ENCODE results near the gene WDR45B.
A peak's percentile ranks its signal among the peaks of the same experiment; 100 is the strongest.

Gene WDR45B

GRCh38 chr17:82639628-82640027, 8.6 kb downstream of the WDR45B start:
- no peak overlapping the region for H3K4me3 ChIP-seq (ENCODE audit: low read length)
- DNase-seq (ENCODE audit: low read depth, low spot score), result no peak

GRCh38 chr17:82638183-82638773, 10.0 kb downstream of the WDR45B start:
- H3K4me3 ChIP-seq (ENCODE audit: low read length), result no peak overlapping the region
- DNase-seq (ENCODE audit: low read depth, low spot score), result no peak

DNA sequence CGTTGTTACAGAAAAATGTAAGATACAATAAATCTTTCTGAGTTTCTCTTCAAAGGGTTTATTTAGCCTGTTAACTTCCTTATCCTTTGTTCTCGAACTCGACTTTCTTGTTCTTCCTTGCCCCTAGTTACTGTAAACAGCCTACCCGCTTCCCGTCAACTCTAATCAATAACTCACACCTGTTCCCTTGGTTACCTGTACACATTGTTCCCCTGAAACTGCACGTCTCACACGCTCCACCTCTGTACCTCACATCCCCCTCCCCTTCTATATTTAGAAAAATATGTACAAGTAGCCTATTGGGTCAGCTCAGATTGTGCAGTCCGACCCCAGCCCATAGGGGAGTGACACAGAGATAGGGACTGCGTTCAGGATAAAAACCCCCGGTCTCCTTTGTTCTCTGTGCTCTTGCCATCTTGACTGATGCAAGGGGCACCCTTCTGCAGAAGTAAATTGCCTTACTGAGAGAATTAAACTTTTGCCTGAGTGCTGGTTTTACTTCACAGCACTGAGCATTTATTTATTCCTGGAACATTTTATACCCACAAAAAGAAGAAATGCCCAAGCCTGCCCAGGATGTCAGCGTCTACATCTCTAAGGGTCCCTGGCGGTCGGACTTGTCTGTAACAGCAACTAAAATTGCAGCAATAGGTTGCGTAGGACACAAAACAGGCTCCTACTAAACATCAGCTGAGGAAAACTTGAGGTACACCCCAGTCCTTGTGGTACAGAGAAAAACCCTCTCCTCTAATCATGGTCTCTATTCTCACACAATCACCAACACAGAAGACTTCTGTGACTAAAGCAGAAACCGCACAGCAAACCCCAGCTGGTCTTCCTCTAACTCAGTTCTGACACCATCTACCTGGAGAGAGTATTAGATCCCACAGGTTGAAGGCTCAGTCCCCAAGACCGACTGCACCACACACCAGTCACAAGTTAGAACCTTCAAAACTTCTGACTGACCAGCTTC, 11.3 kb downstream of the WDR45B start:
- no peak for DNase-seq (ENCODE audit: low read depth, low spot score)
- no peak overlapping the region for H3K4me3 ChIP-seq (ENCODE audit: low read length)

DNA sequence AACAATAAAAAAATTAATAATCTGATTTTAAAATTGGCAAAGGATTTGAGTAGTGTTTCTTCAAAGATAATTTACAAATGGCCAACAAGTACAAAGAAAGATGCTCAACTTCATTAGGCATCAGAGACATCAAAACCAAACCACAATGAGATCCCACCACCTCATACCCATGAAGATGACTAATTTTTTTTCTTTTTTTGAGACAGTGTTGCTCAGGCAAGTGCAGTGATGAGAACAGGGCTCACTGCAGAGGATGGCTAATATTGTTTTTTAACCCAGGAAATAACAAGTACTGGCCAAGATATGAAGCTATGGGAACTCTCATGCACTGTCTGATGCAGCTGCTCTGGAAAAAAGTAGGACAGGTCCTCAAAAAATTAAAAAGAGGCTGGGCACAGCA, 14.9 kb downstream of the WDR45B start:
- no peak for DNase-seq (ENCODE audit: low read depth, low spot score)
- H3K4me3 ChIP-seq (ENCODE audit: low read length), result no peak overlapping the region

- DNase-seq (ENCODE audit: low read depth, low spot score), result no peak
- H3K4me3 ChIP-seq (ENCODE audit: low read length), result no peak overlapping the region
Observed at GRCh38 chr17:82632451-82632850, 15.8 kb downstream of the WDR45B start.

DNA sequence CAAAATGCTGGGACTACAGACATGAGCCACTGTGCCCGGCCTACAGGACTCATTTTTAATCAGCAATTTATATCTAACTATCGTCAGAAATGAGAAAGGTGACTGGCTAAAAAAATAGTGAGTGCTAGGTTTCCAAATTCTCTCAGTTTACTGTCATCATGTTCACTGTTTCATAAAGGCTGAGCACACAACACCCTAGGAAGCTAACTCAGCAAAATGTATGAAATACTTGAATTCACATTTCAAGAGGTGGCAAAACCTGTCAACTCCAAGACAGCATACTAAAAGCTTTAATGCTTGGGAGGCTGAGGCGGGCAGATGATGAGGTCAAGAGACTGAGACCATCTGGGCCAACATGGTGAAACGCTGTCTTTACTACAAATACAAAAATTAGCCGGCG, 16.7 kb downstream of the WDR45B start:
- no peak overlapping the region for H3K4me3 ChIP-seq (ENCODE audit: low read length)
- no peak for DNase-seq (ENCODE audit: low read depth, low spot score)

GRCh38 chr17:82630212-82630611, 18.0 kb downstream of the WDR45B start:
- H3K4me3 ChIP-seq (ENCODE audit: low read length), result no peak overlapping the region
- no peak for DNase-seq (ENCODE audit: low read depth, low spot score)

- DNase-seq (ENCODE audit: low read depth, low spot score), result no peak
- H3K4me3 ChIP-seq (ENCODE audit: low read length), result no peak overlapping the region
Observed at GRCh38 chr17:82629748-82630147, 18.5 kb downstream of the WDR45B start.

- no peak for DNase-seq (ENCODE audit: low read depth, low spot score)
- no peak overlapping the region for H3K4me3 ChIP-seq (ENCODE audit: low read length)
Observed at GRCh38 chr17:82627405-82627804, 20.8 kb downstream of the WDR45B start.

- no peak overlapping the region for H3K4me3 ChIP-seq (ENCODE audit: low read length)
- no peak for DNase-seq (ENCODE audit: low read depth, low spot score)
Observed at GRCh38 chr17:82623707-82624106, 24.5 kb downstream of the WDR45B start.

GRCh38 chr17:82619641-82620040, 28.6 kb downstream of the WDR45B start:
- DNase-seq (ENCODE audit: low read depth, low spot score), result no peak
- no peak overlapping the region for H3K4me3 ChIP-seq (ENCODE audit: low read length)

DNA sequence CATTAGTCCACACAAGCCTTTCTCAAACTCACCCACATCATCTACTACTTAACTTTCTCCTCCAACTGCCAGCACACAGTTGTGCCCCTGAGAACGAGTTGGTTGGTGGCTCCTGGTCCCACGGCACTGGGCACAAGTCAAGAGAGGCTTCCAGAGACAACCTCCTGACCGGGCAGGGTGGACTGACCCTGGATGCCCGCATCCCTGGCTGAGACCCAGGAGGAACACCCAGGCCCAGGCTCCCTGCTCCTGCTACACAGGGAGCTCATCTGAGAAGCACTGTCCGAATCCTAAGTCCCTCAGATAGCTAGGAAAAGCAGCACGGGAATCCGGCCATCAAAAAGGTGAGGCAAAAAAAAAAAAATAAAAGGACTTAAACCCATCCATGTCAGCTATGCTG, 29.0 kb downstream of the WDR45B start:
- H3K4me3 ChIP-seq (ENCODE audit: low read length), result no peak overlapping the region
- DNase-seq (ENCODE audit: low read depth, low spot score), result no peak

DNA sequence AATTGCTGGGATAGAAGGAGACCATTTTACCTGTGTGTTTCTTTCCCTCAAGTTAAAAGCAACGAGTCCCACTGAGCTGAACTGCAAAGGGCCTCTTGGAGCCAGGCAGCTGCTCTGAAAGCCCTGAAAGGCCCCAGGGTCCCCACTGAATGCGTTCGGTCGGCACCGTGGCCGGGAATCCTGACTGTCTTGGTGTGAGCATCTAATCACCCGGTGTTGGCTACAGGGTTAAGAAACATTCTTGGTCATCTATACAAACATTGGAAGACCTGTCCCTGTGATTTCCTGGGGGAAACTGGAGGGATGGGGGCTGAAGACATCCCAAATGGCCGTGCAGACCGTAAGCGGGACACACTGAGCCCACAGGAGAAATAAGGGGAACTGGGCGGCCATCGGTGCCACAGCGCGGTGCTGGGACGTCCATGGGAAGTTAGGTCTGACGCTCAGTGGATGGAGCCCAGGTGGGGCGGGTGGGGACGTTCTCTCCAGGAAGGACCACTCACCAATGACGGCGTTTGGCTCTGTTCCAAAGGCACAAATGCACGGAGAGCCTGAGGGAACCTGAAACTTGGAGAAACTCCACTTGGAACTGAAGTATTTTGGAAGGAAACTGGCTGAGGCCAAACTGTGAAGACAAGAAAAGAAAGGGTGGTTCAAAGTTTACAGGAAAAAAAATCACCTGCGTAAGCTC, 32.1 kb downstream of the WDR45B start:
- H3K4me3 ChIP-seq (ENCODE audit: low read length), result no peak overlapping the region
- DNase-seq (ENCODE audit: low read depth, low spot score), result no peak

DNA sequence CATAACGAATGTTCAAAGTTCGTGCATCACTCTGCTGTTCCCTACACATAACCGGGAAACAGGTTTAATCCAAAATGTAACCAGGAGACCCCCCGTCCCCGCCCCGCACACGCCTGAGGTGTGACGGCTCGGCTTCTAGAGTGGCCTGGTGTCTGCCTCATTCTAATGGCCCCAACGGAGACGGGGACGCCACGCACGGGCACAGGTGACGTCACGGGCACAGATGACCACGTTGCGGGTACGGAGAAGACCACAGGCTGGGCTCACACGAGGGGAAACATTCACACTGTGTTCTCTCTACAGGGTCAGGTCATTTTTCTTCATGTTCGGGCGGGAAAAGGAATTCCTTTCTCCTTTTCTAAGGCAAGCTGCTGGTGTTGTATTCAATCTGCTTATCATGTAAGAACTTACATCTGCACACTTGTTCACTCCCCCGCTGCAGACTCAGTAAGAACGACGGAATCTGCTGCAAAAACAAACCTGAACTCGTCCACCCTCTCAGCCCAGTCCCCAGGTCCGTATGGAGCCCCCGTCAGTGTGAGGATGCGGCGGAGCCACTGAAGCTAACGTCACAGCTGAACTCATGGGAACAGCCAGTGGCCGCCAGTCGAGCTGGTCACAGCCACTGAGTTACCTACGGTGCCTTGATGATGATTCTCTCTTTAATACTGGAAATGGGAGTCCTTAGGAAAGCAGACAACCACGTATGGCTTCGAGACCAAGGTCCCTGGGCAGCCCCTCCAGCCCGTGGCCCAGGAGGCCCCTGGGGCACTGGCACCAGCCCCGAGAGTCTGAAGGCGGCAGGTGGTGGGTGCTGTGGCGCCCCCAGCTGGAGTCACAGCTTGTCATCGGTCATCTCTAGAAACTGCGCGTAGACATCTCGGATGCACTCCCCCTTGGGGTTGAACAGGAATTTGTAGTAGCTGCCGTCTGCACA, 32.9 kb downstream of the WDR45B start:
- no peak for DNase-seq (ENCODE audit: low read depth, low spot score)
- no peak overlapping the region for H3K4me3 ChIP-seq (ENCODE audit: low read length)

DNA sequence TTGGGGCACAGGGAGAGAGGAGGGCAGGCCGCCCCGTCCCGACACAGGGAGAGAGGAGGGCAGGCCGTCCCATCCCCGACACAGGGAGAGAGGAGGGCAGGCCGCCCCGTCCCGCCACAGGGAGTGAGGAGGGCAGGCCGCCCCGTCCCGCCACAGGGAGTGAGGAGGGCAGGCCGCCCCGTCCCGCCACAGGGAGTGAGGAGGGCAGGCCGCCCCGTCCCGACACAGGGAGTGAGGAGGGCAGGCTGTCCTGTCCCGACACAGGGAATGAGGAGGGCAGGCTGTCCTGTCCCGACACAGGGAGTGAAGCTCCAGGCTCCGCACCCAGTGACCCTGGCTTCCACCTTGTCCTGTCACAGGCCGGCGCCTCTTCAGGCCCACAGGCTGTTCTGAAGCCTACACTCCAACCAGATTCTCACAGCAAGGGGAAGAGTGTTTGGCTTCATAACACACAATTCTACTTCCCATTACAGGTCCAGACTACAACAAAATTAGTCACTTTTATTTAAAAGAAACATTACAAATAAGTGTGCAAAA, 34.1 kb downstream of the WDR45B start:
- H3K4me3 ChIP-seq (ENCODE audit: low read length), result no peak overlapping the region
- DNase-seq (ENCODE audit: low read depth, low spot score), result no peak

GRCh38 chr17:82613283-82614094, 34.8 kb downstream of the WDR45B start:
- H3K4me3 ChIP-seq (ENCODE audit: low read length), result no peak overlapping the region
- no peak for DNase-seq (ENCODE audit: low read depth, low spot score)

DNA sequence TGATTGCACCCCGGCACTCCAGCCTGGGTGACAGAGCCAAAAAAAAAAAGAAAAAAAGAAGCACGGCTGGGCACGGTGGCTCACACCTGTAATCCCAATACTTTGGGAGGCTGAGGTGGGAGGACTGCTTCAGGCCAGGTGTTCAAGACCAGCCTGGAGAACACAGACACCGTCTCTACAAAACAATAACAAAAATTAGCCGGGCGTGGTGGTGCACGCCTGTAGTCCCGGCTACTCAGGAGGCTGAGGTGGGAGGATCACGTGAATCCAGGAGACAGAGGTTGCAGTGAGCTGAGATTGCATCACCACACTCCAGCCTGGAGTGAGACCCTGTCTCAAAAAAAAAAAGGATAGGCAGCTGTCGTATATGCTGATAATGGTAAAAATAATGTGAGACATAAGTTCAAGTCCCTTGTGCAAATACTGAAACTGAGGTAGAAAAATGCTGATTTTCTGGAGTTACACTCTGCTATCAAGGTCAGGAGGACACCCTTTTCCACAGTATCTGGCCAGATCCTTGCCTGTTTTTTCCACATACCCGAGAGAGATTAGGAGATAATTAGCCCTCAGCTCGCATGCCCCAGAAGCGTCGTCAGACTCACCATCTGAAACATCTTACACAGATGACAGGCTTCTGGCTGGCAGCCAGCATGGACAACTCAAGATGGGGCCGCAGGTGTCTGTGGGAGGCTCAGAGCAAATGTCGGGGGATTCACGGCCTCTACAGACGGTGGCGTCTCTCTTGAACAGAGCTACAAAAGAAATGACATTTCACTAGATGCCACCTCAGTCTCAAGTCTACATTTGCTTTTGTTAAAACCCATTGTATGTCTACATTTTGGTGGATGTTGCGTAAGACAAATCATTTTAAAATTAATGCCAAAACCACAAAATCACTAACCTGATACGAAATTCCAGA, 36.8 kb downstream of the WDR45B start:
- H3K4me3 ChIP-seq (ENCODE audit: low read length), result no peak overlapping the region
- peak; percentile 28 for DNase-seq (ENCODE audit: low read depth, low spot score)
